ENCODE data around the gene EEF1AKMT1. TPM values are rescaled to one million over a fixed set of nuclear protein-coding genes. Genes with fewer than 3 reads are reported as not detected.

The EEF1AKMT1 gene
- total and polyA plus RNA-seq, 2 experiments from 2014 or later = 3.2 to 7.6 TPM

DNA sequence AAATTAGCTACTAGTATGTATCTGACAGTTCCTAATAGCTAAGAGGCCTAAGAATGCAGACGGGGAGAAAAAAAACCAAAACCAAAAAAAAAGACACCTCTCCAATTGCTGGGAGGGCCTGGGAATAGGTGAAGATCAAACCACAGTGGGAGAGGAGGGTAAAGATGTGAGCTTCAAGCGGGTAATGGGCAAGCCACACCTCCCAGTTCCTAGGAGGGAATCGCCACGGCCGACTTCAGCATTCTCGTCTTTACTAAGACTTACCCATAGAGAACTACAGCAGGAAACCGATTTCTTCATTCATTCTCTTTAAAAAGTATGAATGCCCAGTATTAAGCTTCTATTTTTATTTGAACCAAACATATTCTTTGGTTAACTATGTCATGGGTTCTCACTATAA is 5.6 kb upstream of the EEF1AKMT1 start (continued):
- TF ChIP-seq, protein P1, sequence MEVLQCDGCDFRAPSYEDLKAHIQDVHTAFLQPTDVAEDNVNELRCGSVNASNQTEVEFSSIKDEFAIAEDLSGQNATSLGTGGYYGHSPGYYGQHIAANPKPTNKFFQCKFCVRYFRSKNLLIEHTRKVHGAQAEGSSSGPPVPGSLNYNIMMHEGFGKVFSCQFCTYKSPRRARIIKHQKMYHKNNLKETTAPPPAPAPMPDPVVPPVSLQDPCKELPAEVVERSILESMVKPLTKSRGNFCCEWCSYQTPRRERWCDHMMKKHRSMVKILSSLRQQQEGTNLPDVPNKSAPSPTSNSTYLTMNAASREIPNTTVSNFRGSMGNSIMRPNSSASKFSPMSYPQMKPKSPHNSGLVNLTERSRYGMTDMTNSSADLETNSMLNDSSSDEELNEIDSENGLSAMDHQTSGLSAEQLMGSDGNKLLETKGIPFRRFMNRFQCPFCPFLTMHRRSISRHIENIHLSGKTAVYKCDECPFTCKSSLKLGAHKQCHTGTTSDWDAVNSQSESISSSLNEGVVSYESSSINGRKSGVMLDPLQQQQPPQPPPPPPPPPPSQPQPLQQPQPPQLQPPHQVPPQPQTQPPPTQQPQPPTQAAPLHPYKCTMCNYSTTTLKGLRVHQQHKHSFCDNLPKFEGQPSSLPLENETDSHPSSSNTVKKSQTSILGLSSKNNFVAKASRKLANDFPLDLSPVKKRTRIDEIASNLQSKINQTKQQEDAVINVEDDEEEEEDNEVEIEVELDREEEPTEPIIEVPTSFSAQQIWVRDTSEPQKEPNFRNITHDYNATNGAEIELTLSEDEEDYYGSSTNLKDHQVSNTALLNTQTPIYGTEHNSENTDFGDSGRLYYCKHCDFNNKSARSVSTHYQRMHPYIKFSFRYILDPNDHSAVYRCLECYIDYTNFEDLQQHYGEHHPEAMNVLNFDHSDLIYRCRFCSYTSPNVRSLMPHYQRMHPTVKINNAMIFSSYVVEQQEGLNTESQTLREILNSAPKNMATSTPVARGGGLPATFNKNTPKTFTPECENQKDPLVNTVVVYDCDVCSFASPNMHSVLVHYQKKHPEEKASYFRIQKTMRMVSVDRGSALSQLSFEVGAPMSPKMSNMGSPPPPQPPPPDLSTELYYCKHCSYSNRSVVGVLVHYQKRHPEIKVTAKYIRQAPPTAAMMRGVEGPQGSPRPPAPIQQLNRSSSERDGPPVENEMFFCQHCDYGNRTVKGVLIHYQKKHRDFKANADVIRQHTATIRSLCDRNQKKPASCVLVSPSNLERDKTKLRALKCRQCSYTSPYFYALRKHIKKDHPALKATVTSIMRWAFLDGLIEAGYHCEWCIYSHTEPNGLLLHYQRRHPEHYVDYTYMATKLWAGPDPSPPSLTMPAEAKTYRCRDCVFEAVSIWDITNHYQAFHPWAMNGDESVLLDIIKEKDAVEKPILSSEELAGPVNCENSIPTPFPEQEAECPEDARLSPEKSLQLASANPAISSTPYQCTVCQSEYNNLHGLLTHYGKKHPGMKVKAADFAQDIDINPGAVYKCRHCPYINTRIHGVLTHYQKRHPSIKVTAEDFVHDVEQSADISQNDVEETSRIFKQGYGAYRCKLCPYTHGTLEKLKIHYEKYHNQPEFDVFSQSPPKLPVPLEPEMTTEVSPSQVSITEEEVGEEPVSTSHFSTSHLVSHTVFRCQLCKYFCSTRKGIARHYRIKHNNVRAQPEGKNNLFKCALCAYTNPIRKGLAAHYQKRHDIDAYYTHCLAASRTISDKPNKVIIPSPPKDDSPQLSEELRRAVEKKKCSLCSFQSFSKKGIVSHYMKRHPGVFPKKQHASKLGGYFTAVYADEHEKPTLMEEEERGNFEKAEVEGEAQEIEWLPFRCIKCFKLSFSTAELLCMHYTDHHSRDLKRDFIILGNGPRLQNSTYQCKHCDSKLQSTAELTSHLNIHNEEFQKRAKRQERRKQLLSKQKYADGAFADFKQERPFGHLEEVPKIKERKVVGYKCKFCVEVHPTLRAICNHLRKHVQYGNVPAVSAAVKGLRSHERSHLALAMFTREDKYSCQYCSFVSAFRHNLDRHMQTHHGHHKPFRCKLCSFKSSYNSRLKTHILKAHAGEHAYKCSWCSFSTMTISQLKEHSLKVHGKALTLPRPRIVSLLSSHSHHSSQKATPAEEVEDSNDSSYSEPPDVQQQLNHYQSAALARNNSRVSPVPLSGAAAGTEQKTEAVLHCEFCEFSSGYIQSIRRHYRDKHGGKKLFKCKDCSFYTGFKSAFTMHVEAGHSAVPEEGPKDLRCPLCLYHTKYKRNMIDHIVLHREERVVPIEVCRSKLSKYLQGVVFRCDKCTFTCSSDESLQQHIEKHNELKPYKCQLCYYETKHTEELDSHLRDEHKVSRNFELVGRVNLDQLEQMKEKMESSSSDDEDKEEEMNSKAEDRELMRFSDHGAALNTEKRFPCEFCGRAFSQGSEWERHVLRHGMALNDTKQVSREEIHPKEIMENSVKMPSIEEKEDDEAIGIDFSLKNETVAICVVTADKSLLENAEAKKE (CRISPR knock-in tag; IDR thresholded peaks at IDR 0.05) = no peak
- TF ChIP-seq, protein P2, sequence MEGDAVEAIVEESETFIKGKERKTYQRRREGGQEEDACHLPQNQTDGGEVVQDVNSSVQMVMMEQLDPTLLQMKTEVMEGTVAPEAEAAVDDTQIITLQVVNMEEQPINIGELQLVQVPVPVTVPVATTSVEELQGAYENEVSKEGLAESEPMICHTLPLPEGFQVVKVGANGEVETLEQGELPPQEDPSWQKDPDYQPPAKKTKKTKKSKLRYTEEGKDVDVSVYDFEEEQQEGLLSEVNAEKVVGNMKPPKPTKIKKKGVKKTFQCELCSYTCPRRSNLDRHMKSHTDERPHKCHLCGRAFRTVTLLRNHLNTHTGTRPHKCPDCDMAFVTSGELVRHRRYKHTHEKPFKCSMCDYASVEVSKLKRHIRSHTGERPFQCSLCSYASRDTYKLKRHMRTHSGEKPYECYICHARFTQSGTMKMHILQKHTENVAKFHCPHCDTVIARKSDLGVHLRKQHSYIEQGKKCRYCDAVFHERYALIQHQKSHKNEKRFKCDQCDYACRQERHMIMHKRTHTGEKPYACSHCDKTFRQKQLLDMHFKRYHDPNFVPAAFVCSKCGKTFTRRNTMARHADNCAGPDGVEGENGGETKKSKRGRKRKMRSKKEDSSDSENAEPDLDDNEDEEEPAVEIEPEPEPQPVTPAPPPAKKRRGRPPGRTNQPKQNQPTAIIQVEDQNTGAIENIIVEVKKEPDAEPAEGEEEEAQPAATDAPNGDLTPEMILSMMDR (conservative IDR thresholded peaks at IDR 0.05; ENCODE audit: low read depth in 2 of 2) = no peak

DNA sequence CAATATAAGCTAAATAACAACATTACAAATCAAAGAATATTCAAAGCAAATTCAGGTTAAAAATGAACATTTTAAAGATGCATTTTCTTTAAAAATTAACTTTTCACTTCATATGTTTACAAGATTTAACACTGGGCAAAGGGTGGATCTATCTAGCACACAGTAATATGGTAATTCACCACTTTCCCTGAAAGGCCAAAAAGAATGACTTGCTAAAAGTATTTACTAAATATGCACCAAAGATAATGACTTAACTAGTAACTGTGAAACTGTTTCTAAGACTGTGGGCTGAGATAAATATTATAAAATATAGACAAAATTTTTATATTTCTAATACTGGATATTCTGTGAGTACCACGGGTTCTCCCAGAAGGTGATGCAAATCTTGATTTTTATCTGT is 4.5 kb upstream of the EEF1AKMT1 start:
- no peak overlapping the region for H2AFZ ChIP-seq
- ATAC-seq = no peak
- H3K27ac Mint-ChIP-seq = no peak overlapping the region
- TF ChIP-seq REST (IDR thresholded peaks at IDR 0.05; ENCODE audit: unreplicated experiment) = no peak
- no peak for TF ChIP-seq JUNB (IDR thresholded peaks at IDR 0.05; ENCODE audit: unreplicated experiment)
- TF ChIP-seq, protein P2 (conservative IDR thresholded peaks at IDR 0.05; ENCODE audit: low read depth in 2 of 2) = no peak
- TF ChIP-seq STAT1 (IDR thresholded peaks at IDR 0.05; ENCODE audit: unreplicated experiment) = no peak
- no peak for TF ChIP-seq EZH2 (IDR thresholded peaks at IDR 0.05; ENCODE audit: low read depth, unreplicated experiment)
- TF ChIP-seq CREB1 (CRISPR knock-in tag; IDR thresholded peaks at IDR 0.05; ENCODE audit: low read depth) = no peak
- TF ChIP-seq EZH2phosphoT487 (IDR thresholded peaks at IDR 0.05; ENCODE audit: unreplicated experiment) = no peak
- TF ChIP-seq ZNF114 (CRISPR knock-in tag; IDR thresholded peaks at IDR 0.05) = no peak
- TF ChIP-seq ZNF331 (CRISPR knock-in tag; IDR thresholded peaks at IDR 0.05; ENCODE audit: low read depth) = no peak
- H3K27ac ChIP-seq (ENCODE audit: low read depth) = no peak overlapping the region
- no peak for DNase-seq (ENCODE audit: low spot score)
- no peaks in the 10 kb centered on the region for H3K4me1 Mint-ChIP-seq
- H3K9me2 ChIP-seq (ENCODE audit: insufficient read depth) = no peaks in the 10 kb centered on the region
- H3K4me1 ChIP-seq (ENCODE audit: insufficient read depth) = no peaks in the 10 kb centered on the region
- H3F3A ChIP-seq (replicated peaks; ENCODE audit: low read depth) = no peaks in the 10 kb centered on the region
- H3K36me3 ChIP-seq (ENCODE audit: insufficient read depth) = peaks cover 5% of the 10 kb centered on the region; the same call in 1 of the 2 replicates
- H3K4me3 ChIP-seq = no peak overlapping the region
- H3K79me2 ChIP-seq (replicated peaks; ENCODE audit: insufficient read depth) = no peaks in the 10 kb centered on the region
- no peaks in the 10 kb centered on the region for H4K20me1 ChIP-seq (replicated peaks; ENCODE audit: insufficient read depth)
- no peak overlapping the region for H3K4me3 Mint-ChIP-seq
- H3K4me2 ChIP-seq = no peak overlapping the region
- no peaks in the 10 kb centered on the region for H3K27me3 ChIP-seq (ENCODE audit: insufficient read depth)
- H3K36me3 Mint-ChIP-seq (ENCODE audit: low read depth) = peaks cover 10% of the 10 kb centered on the region; the same call in 2 of the 3 replicates
- H3K9me3 Mint-ChIP-seq = no peaks in the 10 kb centered on the region
- H3K27me3 Mint-ChIP-seq (ENCODE audit: insufficient read depth, low read depth, poor library complexity) = peaks cover 9% of the 10 kb centered on the region

Measured in GM23338 (cell line).